ENCODE results near the gene PPP6R3. TPM values are rescaled to one million over a fixed set of nuclear protein-coding genes. Genes with fewer than 3 reads are reported as not detected.
A peak's percentile ranks its signal among the peaks of the same experiment; 100 is the strongest.

The PPP6R3 gene
- total and polyA plus RNA-seq, 2 of the 8 experiments (the other 6 are each of a cell fraction or from before 2014, with no cell fraction given) = 44.6 to 150 TPM

DNA sequence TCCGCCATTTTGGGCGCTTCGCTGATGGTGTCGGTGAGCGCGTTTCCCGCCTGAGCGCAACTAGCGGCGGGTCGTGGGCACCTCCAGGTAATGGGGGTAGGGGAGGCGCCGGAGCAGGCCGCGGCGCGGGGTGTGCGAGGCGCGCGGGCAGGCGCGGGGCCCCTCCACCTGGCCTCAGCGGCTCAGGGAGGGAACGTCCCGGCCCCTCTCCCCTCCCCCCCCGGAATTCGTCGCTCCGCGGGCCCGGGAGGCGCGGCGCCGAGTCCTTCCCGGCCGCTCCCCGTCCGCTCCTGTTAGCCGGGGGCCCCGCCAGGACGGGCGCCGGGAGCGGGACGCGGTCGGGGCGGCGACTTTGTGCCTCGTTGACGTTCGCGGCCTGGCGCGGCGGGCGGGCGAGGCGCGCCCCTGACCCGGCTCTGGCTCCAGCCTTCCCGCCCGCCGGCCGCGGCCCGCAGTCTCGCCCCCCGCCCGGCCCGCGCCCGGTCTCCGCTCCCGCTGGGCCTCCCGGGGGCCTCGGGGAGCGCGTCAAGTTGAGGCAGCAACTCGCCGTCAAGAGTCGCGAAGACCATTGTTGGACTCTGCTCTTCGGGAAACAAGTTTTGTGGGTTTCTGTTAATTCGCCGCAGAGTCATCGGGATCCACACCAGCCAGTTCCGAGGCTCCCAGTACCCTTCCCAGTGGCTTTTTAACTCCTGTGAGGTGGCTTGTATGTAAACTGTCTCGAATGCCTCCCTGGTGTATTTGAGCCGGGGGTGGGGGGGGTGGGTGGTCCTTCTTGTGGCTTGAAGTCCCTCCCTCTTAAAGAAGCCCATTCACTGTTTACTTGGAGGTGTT lies at the start of gene PPP6R3 (continued):
- TF ChIP-seq, protein P1, sequence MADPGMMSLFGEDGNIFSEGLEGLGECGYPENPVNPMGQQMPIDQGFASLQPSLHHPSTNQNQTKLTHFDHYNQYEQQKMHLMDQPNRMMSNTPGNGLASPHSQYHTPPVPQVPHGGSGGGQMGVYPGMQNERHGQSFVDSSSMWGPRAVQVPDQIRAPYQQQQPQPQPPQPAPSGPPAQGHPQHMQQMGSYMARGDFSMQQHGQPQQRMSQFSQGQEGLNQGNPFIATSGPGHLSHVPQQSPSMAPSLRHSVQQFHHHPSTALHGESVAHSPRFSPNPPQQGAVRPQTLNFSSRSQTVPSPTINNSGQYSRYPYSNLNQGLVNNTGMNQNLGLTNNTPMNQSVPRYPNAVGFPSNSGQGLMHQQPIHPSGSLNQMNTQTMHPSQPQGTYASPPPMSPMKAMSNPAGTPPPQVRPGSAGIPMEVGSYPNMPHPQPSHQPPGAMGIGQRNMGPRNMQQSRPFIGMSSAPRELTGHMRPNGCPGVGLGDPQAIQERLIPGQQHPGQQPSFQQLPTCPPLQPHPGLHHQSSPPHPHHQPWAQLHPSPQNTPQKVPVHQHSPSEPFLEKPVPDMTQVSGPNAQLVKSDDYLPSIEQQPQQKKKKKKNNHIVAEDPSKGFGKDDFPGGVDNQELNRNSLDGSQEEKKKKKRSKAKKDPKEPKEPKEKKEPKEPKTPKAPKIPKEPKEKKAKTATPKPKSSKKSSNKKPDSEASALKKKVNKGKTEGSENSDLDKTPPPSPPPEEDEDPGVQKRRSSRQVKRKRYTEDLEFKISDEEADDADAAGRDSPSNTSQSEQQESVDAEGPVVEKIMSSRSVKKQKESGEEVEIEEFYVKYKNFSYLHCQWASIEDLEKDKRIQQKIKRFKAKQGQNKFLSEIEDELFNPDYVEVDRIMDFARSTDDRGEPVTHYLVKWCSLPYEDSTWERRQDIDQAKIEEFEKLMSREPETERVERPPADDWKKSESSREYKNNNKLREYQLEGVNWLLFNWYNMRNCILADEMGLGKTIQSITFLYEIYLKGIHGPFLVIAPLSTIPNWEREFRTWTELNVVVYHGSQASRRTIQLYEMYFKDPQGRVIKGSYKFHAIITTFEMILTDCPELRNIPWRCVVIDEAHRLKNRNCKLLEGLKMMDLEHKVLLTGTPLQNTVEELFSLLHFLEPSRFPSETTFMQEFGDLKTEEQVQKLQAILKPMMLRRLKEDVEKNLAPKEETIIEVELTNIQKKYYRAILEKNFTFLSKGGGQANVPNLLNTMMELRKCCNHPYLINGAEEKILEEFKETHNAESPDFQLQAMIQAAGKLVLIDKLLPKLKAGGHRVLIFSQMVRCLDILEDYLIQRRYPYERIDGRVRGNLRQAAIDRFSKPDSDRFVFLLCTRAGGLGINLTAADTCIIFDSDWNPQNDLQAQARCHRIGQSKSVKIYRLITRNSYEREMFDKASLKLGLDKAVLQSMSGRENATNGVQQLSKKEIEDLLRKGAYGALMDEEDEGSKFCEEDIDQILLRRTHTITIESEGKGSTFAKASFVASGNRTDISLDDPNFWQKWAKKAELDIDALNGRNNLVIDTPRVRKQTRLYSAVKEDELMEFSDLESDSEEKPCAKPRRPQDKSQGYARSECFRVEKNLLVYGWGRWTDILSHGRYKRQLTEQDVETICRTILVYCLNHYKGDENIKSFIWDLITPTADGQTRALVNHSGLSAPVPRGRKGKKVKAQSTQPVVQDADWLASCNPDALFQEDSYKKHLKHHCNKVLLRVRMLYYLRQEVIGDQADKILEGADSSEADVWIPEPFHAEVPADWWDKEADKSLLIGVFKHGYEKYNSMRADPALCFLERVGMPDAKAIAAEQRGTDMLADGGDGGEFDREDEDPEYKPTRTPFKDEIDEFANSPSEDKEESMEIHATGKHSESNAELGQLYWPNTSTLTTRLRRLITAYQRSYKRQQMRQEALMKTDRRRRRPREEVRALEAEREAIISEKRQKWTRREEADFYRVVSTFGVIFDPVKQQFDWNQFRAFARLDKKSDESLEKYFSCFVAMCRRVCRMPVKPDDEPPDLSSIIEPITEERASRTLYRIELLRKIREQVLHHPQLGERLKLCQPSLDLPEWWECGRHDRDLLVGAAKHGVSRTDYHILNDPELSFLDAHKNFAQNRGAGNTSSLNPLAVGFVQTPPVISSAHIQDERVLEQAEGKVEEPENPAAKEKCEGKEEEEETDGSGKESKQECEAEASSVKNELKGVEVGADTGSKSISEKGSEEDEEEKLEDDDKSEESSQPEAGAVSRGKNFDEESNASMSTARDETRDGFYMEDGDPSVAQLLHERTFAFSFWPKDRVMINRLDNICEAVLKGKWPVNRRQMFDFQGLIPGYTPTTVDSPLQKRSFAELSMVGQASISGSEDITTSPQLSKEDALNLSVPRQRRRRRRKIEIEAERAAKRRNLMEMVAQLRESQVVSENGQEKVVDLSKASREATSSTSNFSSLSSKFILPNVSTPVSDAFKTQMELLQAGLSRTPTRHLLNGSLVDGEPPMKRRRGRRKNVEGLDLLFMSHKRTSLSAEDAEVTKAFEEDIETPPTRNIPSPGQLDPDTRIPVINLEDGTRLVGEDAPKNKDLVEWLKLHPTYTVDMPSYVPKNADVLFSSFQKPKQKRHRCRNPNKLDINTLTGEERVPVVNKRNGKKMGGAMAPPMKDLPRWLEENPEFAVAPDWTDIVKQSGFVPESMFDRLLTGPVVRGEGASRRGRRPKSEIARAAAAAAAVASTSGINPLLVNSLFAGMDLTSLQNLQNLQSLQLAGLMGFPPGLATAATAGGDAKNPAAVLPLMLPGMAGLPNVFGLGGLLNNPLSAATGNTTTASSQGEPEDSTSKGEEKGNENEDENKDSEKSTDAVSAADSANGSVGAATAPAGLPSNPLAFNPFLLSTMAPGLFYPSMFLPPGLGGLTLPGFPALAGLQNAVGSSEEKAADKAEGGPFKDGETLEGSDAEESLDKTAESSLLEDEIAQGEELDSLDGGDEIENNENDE (IDR thresholded peaks at IDR 0.05; ENCODE audit: insufficient replicate concordance, low read length) = no peak
- no peak for TF ChIP-seq MAFK (IDR thresholded peaks at IDR 0.05; ENCODE audit: low read depth, low read length)
- TF ChIP-seq SIRT6 (IDR thresholded peaks at IDR 0.05; ENCODE audit: low read length) = no peak
- TF ChIP-seq, protein P2, sequence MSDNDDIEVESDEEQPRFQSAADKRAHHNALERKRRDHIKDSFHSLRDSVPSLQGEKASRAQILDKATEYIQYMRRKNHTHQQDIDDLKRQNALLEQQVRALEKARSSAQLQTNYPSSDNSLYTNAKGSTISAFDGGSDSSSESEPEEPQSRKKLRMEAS (IDR thresholded peaks at IDR 0.05) = no peak; the same call in 1 of the 2 replicates
- no peak for TF ChIP-seq SP1 (IDR thresholded peaks at IDR 0.05; ENCODE audit: low read depth, low read length)
- no peak for TF ChIP-seq RXRA (IDR thresholded peaks at IDR 0.05; ENCODE audit: insufficient read depth, low read depth, low read length)
- TF ChIP-seq JUND (IDR thresholded peaks at IDR 0.05; ENCODE audit: low read length) = no peak
- TF ChIP-seq POLR2A (IDR thresholded peaks at IDR 0.05; ENCODE audit: control extremely low read depth in 1 of 2, low read depth in 2 of 2, low read length in 2 of 2) = peak in 1 of 2 experiments; percentile 50; a peak in 1 of 3 replicates
- no peak for TF ChIP-seq HDAC2 (IDR thresholded peaks at IDR 0.05; ENCODE audit: borderline replicate concordance in 1 of 2, low read depth in 2 of 2, low read length in 2 of 2)
- TF ChIP-seq BACH1 (IDR thresholded peaks at IDR 0.05; ENCODE audit: low read length) = no peak
